ENCODE data around the gene ABHD16A.

Gene ABHD16A

DNA sequence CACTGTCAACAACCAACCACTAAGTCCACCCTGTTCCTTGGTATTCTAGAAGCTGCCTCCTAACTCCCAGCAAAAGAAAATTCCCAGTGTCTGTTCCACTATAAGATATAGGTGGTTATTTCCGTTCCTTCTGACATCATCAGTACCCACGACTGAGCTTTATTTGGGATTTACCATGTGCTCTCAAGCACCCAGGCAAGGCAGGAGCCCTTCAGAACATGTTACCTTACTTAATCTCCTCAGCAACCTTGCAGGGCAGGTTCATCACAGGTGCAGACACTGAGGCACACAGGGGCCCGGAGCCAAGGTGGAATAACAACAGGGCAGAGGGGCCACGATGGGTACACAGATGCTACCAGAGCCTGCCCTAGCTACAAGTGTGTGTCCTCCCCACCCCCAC is 10.8 kb downstream of the ABHD16A start:
- TF ChIP-seq TAF1 (IDR thresholded peaks at IDR 0.05; ENCODE audit: borderline replicate concordance, low read depth, low read length) (no peak), POLR2A (IDR thresholded peaks at IDR 0.05; ENCODE audit: low read depth, low read length) (no peak), POLR2AphosphoS5 (IDR thresholded peaks at IDR 0.05; ENCODE audit: low read depth, low read length) (no peak)
- DNase-seq (ENCODE audit: insufficient read length) = no peak
- no peak for FAIRE-seq

DNA sequence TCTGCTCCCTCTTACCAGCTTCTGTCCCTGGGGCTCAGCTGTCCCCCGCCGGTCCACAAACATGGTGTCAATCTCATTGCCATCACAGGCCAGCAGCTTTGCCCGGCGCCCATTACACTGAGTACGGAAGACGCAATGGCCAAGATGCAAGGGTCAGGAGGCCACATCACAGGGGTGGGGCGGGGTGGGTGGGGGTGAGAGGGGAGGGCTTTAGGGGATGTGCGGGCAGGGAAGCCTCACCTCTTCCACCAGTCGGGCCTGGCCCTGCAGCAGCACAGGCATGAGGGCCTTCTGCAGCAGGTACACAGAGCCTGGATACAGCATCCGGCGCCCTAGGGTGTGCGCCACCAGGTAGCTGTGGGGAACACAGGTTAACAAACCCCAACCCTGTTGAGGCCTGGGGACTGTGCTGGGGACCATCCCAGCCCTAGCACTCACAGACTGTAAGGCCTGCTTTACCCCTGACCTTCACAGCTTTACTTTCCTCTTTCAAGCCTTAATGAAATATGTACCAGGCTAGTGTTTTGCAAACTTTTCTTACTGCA is 11.5 kb downstream of the ABHD16A start:
- FAIRE-seq (no peak), DNase-seq (ENCODE audit: insufficient read length) (no peak)
- TF ChIP-seq POLR2A (IDR thresholded peaks at IDR 0.05; ENCODE audit: low read depth, low read length) (no peak), TAF1 (IDR thresholded peaks at IDR 0.05; ENCODE audit: borderline replicate concordance, low read depth, low read length) (no peak), POLR2AphosphoS5 (IDR thresholded peaks at IDR 0.05; ENCODE audit: low read depth, low read length) (no peak)

GRCh38 chr6:31691078-31691463 is 12.1 kb downstream of the ABHD16A start:
- TF ChIP-seq POLR2AphosphoS5 (IDR thresholded peaks at IDR 0.05; ENCODE audit: low read depth, low read length) = no peak
- no peak for TF ChIP-seq POLR2A (IDR thresholded peaks at IDR 0.05; ENCODE audit: low read depth, low read length)
- TF ChIP-seq TAF1 (IDR thresholded peaks at IDR 0.05; ENCODE audit: borderline replicate concordance, low read depth, low read length) = no peak
- DNase-seq (ENCODE audit: insufficient read length) = no peak
- no peak for FAIRE-seq

DNA sequence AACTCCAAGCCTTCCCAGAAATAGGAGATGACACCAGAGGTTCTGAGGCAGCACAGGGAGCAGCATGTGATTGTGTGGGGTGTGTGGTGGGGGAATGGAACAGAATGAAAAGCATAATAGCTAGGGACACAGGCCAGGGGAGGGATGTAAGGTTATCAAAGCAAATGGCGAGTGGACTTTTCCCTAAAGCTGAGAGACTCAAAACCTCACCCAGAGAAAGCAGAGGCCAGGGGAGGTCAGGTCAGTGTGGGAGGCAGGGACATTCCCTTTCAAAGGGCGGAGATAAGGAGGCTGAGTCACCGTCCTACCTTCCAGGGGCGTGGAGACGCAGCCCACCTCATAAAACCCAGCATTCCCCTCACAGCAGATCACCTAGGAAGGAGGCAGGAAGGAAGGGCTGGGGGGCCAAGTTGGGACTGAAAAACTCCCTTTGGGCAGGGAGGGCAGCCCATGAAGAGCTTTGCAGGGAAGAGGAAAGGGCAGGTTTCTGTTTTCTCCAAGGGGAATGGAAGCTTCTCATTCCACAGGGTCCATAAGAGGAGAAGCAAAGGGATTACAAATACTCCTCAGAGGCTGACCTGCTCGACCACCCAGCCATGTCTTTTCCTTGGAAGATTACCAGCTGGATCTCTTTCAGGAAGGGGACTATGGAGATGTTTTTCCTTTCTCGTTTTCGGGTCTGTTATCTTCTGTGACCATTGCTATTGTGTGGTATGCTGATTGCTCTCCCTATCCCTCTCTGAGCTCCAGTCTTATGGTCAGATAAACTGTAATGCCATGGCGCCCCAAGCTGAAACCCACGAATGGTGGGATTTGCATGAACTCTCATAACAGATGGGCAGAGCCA is 12.7 kb downstream of the ABHD16A start:
- DNase-seq (ENCODE audit: insufficient read length) = no peak
- TF ChIP-seq POLR2A (IDR thresholded peaks at IDR 0.05; ENCODE audit: low read depth, low read length) (no peak), TAF1 (IDR thresholded peaks at IDR 0.05; ENCODE audit: borderline replicate concordance, low read depth, low read length) (no peak)
- FAIRE-seq = no peak

- no peak for FAIRE-seq
- no peak for DNase-seq (ENCODE audit: insufficient read length)
Observed at GRCh38 chr6:31689249-31690110, 13.6 kb downstream of the ABHD16A start.

GRCh38 chr6:31687860-31688693 is 15.0 kb downstream of the ABHD16A start:
- FAIRE-seq (no peak), DNase-seq (ENCODE audit: insufficient read length) (no peak)
- TF ChIP-seq TAF1 (IDR thresholded peaks at IDR 0.05; ENCODE audit: borderline replicate concordance, low read depth, low read length) = no peak
- no peak for TF ChIP-seq POLR2AphosphoS5 (IDR thresholded peaks at IDR 0.05; ENCODE audit: low read depth, low read length)
- no peak for TF ChIP-seq POLR2A (IDR thresholded peaks at IDR 0.05; ENCODE audit: low read depth, low read length)

More at GRCh38 chr6:31689249-31690110, 13.6 kb downstream of the ABHD16A start:
- TF ChIP-seq TAF1 (IDR thresholded peaks at IDR 0.05; ENCODE audit: borderline replicate concordance, low read depth, low read length) (no peak), POLR2A (IDR thresholded peaks at IDR 0.05; ENCODE audit: low read depth, low read length) (no peak)

GRCh38 chr6:31687321-31687720 is 15.8 kb downstream of the ABHD16A start:
- DNase-seq (ENCODE audit: insufficient read length) (no peak), FAIRE-seq (no peak)
- no peak for TF ChIP-seq POLR2A (IDR thresholded peaks at IDR 0.05; ENCODE audit: low read depth, low read length)
- no peak for TF ChIP-seq POLR2AphosphoS5 (IDR thresholded peaks at IDR 0.05; ENCODE audit: low read depth, low read length)
- no peak for TF ChIP-seq TAF1 (IDR thresholded peaks at IDR 0.05; ENCODE audit: borderline replicate concordance, low read depth, low read length)

DNA sequence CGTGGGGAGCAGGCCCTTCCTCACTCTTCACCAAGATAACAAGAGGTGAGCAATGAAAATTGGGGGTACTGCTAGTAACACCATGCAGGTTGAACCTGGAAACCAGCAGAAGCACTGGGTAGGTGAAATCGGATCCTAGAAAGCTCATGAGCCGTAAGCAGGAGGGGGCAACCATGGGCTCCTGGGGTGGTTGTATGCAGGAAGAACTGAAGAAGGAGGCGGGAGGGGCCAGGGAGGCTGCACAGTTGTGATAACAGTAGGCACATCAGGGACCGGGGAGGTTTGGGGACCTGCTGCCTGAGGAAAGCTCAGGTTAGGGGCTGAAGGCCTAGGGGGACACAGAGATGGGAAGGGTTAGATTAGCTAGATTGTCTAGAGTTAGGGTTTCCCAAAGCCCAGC is 16.6 kb downstream of the ABHD16A start:
- TF ChIP-seq POLR2AphosphoS5 (IDR thresholded peaks at IDR 0.05; ENCODE audit: low read depth, low read length) (no peak), POLR2A (IDR thresholded peaks at IDR 0.05; ENCODE audit: low read depth, low read length) (no peak), TAF1 (IDR thresholded peaks at IDR 0.05; ENCODE audit: borderline replicate concordance, low read depth, low read length) (no peak)
- DNase-seq (ENCODE audit: insufficient read length) (no peak), FAIRE-seq (no peak)

DNA sequence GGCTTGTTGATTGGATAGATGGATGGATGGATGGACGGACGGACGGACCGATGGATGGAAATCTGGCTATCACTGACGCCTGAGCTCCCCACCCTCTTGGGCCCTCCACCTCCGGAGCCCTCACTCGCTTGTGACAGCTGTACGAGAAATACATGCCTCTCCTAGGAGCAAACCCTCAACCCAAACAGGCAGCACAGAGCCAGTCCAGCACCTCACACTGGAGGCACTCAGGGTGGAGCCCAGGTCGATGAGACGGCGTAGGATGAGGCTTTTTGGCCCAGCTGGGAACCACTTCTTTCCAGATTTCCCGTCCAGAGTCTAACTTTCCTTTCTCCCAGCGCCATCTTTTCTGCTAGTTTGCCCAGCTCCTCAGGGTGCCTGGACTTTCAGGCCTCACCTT is 19.5 kb downstream of the ABHD16A start:
- FAIRE-seq (no peak), DNase-seq (ENCODE audit: insufficient read length) (no peak)
- no peak for TF ChIP-seq TAF1 (IDR thresholded peaks at IDR 0.05; ENCODE audit: borderline replicate concordance, low read depth, low read length)
- TF ChIP-seq POLR2AphosphoS5 (IDR thresholded peaks at IDR 0.05; ENCODE audit: low read depth, low read length) = no peak
- no peak for TF ChIP-seq POLR2A (IDR thresholded peaks at IDR 0.05; ENCODE audit: low read depth, low read length)

- no peak for TF ChIP-seq POLR2A (IDR thresholded peaks at IDR 0.05; ENCODE audit: low read depth, low read length)
- no peak for TF ChIP-seq TAF1 (IDR thresholded peaks at IDR 0.05; ENCODE audit: borderline replicate concordance, low read depth, low read length)
- no peak for TF ChIP-seq POLR2AphosphoS5 (IDR thresholded peaks at IDR 0.05; ENCODE audit: low read depth, low read length)
- DNase-seq (ENCODE audit: insufficient read length) (peak; percentile 71), FAIRE-seq (no peak)
Observed at GRCh38 chr6:31681135-31681671, 21.9 kb downstream of the ABHD16A start.

All from GM12892 (cell line).